T-cell (primary cell): Measurements from ENCODE around the gene IFNLR1. TPM values are rescaled to one million over a fixed set of nuclear protein-coding genes. Genes with fewer than 3 reads are reported as not detected.

Experiments used
- ATAC-seq, 4 experiments: fragments of 200-7000 bp in 3 of 4; fragments of 150-1000 bp in 1 of 4; cut with Tn5 transposase; replicated peaks in 1 of 4; 1 replicate in 3 of 4; 2 replicates in 1 of 4; pipeline ENCODE4 v1.10.0; 2021; ENCODE audit warnings: moderate library complexity in 3 of 4, mild to moderate bottlenecking in 2 of 4, moderate number of reproducible peaks in 1 of 4
- CTCF ChIA-PET, 2 donors: fragments of 300-600 bp; sonication (Branson Sonifier 250); formaldehyde crosslinking; loops; one replicate each; lab custom pipeline; 2022; ENCODE audit warnings: antibody characterized with exemption in 2 of 2; lab: Charles Lee
- POLR2A ChIA-PET, 2 donors: fragments of 300-600 bp; sonication (Branson Sonifier 250); formaldehyde crosslinking; loops; one replicate each; lab custom pipeline; 2022; ENCODE audit warnings: antibody characterized with exemption in 2 of 2; lab: Charles Lee
- DNase-seq, 35 experiments: peaks; one replicate each; pipeline versions ENCODE4 v3.0.0 to v3.0.0-alpha.2; 2013 to 2023
- H3K27ac ChIP-seq: one replicate; pipeline ENCODE4 v1.5.1; 2013; ENCODE audit warnings: low read length
- H3K27me3 ChIP-seq, 2 experiments: replicated peaks in 1 of 2; 1 replicate in 1 of 2; 2 replicates in 1 of 2; pipeline versions ENCODE4 v1.6.1 to v1.7.0; 2013; ENCODE audit warnings: low read length in 1 of 2, mixed read lengths in 1 of 2; ENCODE audit not compliant: control insufficient read depth in 2 of 2, insufficient read depth in 2 of 2; ENCODE audit errors: extremely low read depth in 1 of 2
- H3K36me3 ChIP-seq, 2 donors: 1 replicate in 1 of 2; 2 replicates in 1 of 2; pipeline versions ENCODE4 v1.6.1 to v1.7.0; 2013; ENCODE audit warnings: low read length in 1 of 2; ENCODE audit not compliant: control insufficient read depth in 2 of 2, insufficient read depth in 1 of 2; ENCODE audit errors: extremely low read depth in 1 of 2
- H3K4me1 ChIP-seq, 2 experiments: 1 replicate in 1 of 2; 2 replicates in 1 of 2; pipeline versions ENCODE4 v1.6.1 to v1.7.0; 2013; ENCODE audit warnings: low read length in 2 of 2, mixed read lengths in 1 of 2; ENCODE audit not compliant: insufficient read depth in 2 of 2, control insufficient read depth in 1 of 2; ENCODE audit errors: extremely low read depth in 1 of 2
- H3K4me3 ChIP-seq, 2 donors: 1 replicate in 1 of 2; 2 replicates in 1 of 2; pipeline versions ENCODE4 v1.5.1 to v1.7.0; 2013; ENCODE audit warnings: mild to moderate bottlenecking in 2 of 2, low read length in 1 of 2, moderate library complexity in 1 of 2; ENCODE audit not compliant: control insufficient read depth in 1 of 2; ENCODE audit errors: extremely low read depth in 1 of 2
- H3K9me3 ChIP-seq: 2 replicates; pipeline ENCODE4 v1.7.0; 2013
- H3K27ac Mint-ChIP-seq, 2 donors: one replicate each; pipeline ENCODE4 v1.8.0; 2020 to 2021; ENCODE audit warnings: mild to moderate bottlenecking in 2 of 2, mixed read lengths in 2 of 2
- H3K27me3 Mint-ChIP-seq, 2 donors: one replicate each; pipeline ENCODE4 v1.8.0; 2021 to 2022; ENCODE audit warnings: mixed read lengths in 2 of 2
- H3K36me3 Mint-ChIP-seq: one replicate; pipeline ENCODE4 v1.8.0; 2021; ENCODE audit warnings: mixed read lengths
- H3K4me1 Mint-ChIP-seq, 3 donors: one replicate each; pipeline ENCODE4 v1.8.0; 2020 to 2022; ENCODE audit warnings: mixed read lengths in 3 of 3, mild to moderate bottlenecking in 1 of 3
- H3K4me3 Mint-ChIP-seq, 3 donors: one replicate each; pipeline ENCODE4 v1.8.0; 2020 to 2022; ENCODE audit warnings: mild to moderate bottlenecking in 3 of 3, mixed read lengths in 3 of 3, moderate library complexity in 3 of 3
- H3K9me3 Mint-ChIP-seq, 3 donors: one replicate each; pipeline ENCODE4 v1.8.0; 2020 to 2022; ENCODE audit warnings: mixed read lengths in 3 of 3
- WGBS: methylation state at CpG from one replicate; pipeline ENCODE4 v1.1.5; 2013; ENCODE audit warnings: missing lambda C conversion rate; ENCODE audit not compliant: insufficient coverage; 5-methylcytosine and 5-hydroxymethylcytosine counted together
- total RNA-seq, 35 experiments: library from RNA in 6 of 35; stranded (reverse) in 6 of 35; fragments of 120-200 nt in 1 of 35; gene quantifications; one replicate each; pipeline versions ENCODE4 v1.2.1 to v1.2.4 and lab custom pipeline; 2013 to 2026

The IFNLR1 gene
- total RNA-seq, 5 donors from 2014 or later (not counting 1 experiment from before 2014, with no cell fraction given), result 2.4 to 7.0 (median 6.0) TPM

- Histone ChIP-seq H3K36me3 (no peaks in the 10 kb centered on the region), H3K27me3 (peaks cover 0 to 50% of the 10 kb centered on the region in 2 experiments), H3K4me1 (no peaks in the 10 kb centered on the region), H3K4me3 (no peak overlapping the region), H3K9me3 (no peaks in the 10 kb centered on the region), H3K27ac (no peak overlapping the region)
- WGBS, result 82% methylated on average over 7 of the region's 7 CpGs
- Mint-ChIP-seq H3K4me1 (no peaks in the 10 kb centered on the region), H3K4me3 (no peak overlapping the region), H3K9me3 (no peaks in the 10 kb centered on the region), H3K36me3 (no peaks in the 10 kb centered on the region), H3K27me3 (peaks cover under 1 to 10% of the 10 kb centered on the region in 2 donors), H3K27ac (no peak overlapping the region)
- no peak for ATAC-seq
- ChIA-PET POLR2A (no interaction called here), CTCF (interaction anchor here in 1 of 2 donors (0.5 kb wide), 1 partner anchor 73 kb away, joined by 4 read pairs; no protein-coding TSS in a partner anchor)
- DNase-seq, result no peak
These were observed 64.3 kb downstream of the IFNLR1 start for GRCh38 chr1:24122776-24123175.

GRCh38 chr1:24121406-24121805 lies 65.7 kb downstream of the IFNLR1 start:
- no peaks in the 10 kb centered on the region for H3K9me3 Mint-ChIP-seq
- H3K27ac ChIP-seq, result no peak overlapping the region
- WGBS, result 73% methylated on average over 12 of the region's 14 CpGs
- no peaks in the 10 kb centered on the region for H3K9me3 ChIP-seq
- H3K4me3 Mint-ChIP-seq, result no peak overlapping the region
- peaks cover 5 to 24% of the 10 kb centered on the region in 2 donors for H3K27me3 Mint-ChIP-seq
- ChIA-PET CTCF (interaction anchor here in 1 of 2 donors (0.7 kb wide), 1 partner anchor 477 kb away, joined by 8 read pairs; no protein-coding TSS in a partner anchor), POLR2A (no interaction called here)
- no peak for DNase-seq
- no peak overlapping the region for H3K4me3 ChIP-seq
- no peak for ATAC-seq
- no peaks in the 10 kb centered on the region for H3K4me1 ChIP-seq
- no peaks in the 10 kb centered on the region for H3K36me3 Mint-ChIP-seq
- H3K36me3 ChIP-seq, result no peaks in the 10 kb centered on the region
- no peak overlapping the region for H3K27ac Mint-ChIP-seq
- H3K4me1 Mint-ChIP-seq, result no peaks in the 10 kb centered on the region
- peaks cover 0 to 60% of the 10 kb centered on the region in 2 experiments for H3K27me3 ChIP-seq

- H3K36me3 Mint-ChIP-seq, result no peaks in the 10 kb centered on the region
- H3K4me3 Mint-ChIP-seq, result no peak overlapping the region
- CTCF ChIA-PET, result no interaction called here
- H3K27ac Mint-ChIP-seq, result no peak overlapping the region
- Histone ChIP-seq H3K4me1 (no peaks in the 10 kb centered on the region), H3K27ac (no peak overlapping the region), H3K36me3 (no peaks in the 10 kb centered on the region), H3K27me3 (peaks cover 0 to 63% of the 10 kb centered on the region in 2 experiments), H3K4me3 (no peak overlapping the region), H3K9me3 (no peaks in the 10 kb centered on the region)
- no peaks in the 10 kb centered on the region for H3K4me1 Mint-ChIP-seq
- H3K9me3 Mint-ChIP-seq, result no peaks in the 10 kb centered on the region
- H3K27me3 Mint-ChIP-seq, result peaks cover 10 to 26% of the 10 kb centered on the region in 2 donors
- no peak for ATAC-seq
- no peak for DNase-seq
- POLR2A ChIA-PET, result no interaction called here
- no CpG with 5 or more reads among the region's 3 CpGs for WGBS
These were observed 66.1 kb downstream of the IFNLR1 start for GRCh38 chr1:24120965-24121364.

GRCh38 chr1:24119859-24120756 lies 67.0 kb downstream of the IFNLR1 start:
- H3K36me3 ChIP-seq, result no peaks in the 10 kb centered on the region
- H3K27me3 Mint-ChIP-seq, result peaks cover 15 to 26% of the 10 kb centered on the region in 2 donors
- 77% methylated on average over 8 of the region's 17 CpGs for WGBS
- H3K36me3 Mint-ChIP-seq, result no peaks in the 10 kb centered on the region
- H3K4me3 Mint-ChIP-seq, result no peak overlapping the region
- CTCF ChIA-PET, result no interaction called here
- no peak overlapping the region for H3K27ac ChIP-seq
- H3K9me3 Mint-ChIP-seq, result no peaks in the 10 kb centered on the region
- H3K4me3 ChIP-seq, result no peak overlapping the region
- H3K27me3 ChIP-seq, result peaks cover 0 to 71% of the 10 kb centered on the region in 2 experiments
- DNase-seq, result no peak
- H3K4me1 ChIP-seq, result no peaks in the 10 kb centered on the region
- no peak for ATAC-seq
- POLR2A ChIA-PET, result no interaction called here
- no peaks in the 10 kb centered on the region for H3K4me1 Mint-ChIP-seq
- no peak overlapping the region for H3K27ac Mint-ChIP-seq
- no peaks in the 10 kb centered on the region for H3K9me3 ChIP-seq

- H3K9me3 ChIP-seq, result no peaks in the 10 kb centered on the region
- Mint-ChIP-seq H3K4me3 (no peak overlapping the region), H3K27me3 (peaks cover 15 to 26% of the 10 kb centered on the region in 2 donors), H3K27ac (no peak overlapping the region), H3K4me1 (no peaks in the 10 kb centered on the region), H3K36me3 (no peaks in the 10 kb centered on the region), H3K9me3 (no peaks in the 10 kb centered on the region)
- DNase-seq (no peak), ATAC-seq (no peak)
- H3K27ac ChIP-seq, result no peak overlapping the region
- ChIA-PET POLR2A (no interaction called here), CTCF (interaction anchor here in 1 of 2 donors (0.6 kb wide), 1 partner anchor 508 kb away, joined by 4 read pairs; no protein-coding TSS in a partner anchor)
- H3K36me3 ChIP-seq, result no peaks in the 10 kb centered on the region
- 86% methylated on average over 1 of the region's 5 CpGs for WGBS
- peaks cover 0 to 76% of the 10 kb centered on the region in 2 experiments for H3K27me3 ChIP-seq
- H3K4me1 ChIP-seq, result no peaks in the 10 kb centered on the region
- H3K4me3 ChIP-seq, result no peak overlapping the region
These were observed 67.6 kb downstream of the IFNLR1 start for GRCh38 chr1:24119489-24119858.

- Mint-ChIP-seq H3K27me3 (peaks cover 19 to 34% of the 10 kb centered on the region in 2 donors), H3K9me3 (no peaks in the 10 kb centered on the region), H3K36me3 (no peaks in the 10 kb centered on the region), H3K4me3 (no peak overlapping the region), H3K4me1 (peaks cover 0 to 4% (median 0%) of the 10 kb centered on the region in 3 donors), H3K27ac (no peak overlapping the region)
- Histone ChIP-seq H3K9me3 (no peaks in the 10 kb centered on the region), H3K36me3 (no peaks in the 10 kb centered on the region), H3K27me3 (peaks cover 0 to 78% of the 10 kb centered on the region in 2 experiments), H3K4me1 (no peaks in the 10 kb centered on the region), H3K27ac (no peak overlapping the region), H3K4me3 (no peak overlapping the region)
- WGBS, result 80% methylated on average over 3 of the region's 8 CpGs
- ChIA-PET CTCF (interaction anchor here in 1 of 2 donors (0.6 to 0.7 kb wide), 2 partner anchors 10 to 509 kb away, joined by 4 to 7 read pairs; no protein-coding TSS in a partner anchor), POLR2A (no interaction called here)
- ATAC-seq (no peak), DNase-seq (no peak)
These were observed 68.5 kb downstream of the IFNLR1 start for GRCh38 chr1:24118410-24119242.
